NB4 (cell line): ENCODE data around the gene MARCOL.

Experiments
- CTCF ChIP-seq: IDR thresholded peaks from one replicate; pipeline ENCODE4 v1.5.1; 2012; ENCODE audit warnings: low read depth, low read length
- MAX ChIP-seq: IDR thresholded peaks from 2 replicates; pipeline ENCODE4 v1.6.1; 2011; ENCODE audit warnings: low read depth, low read length
- POLR2A ChIP-seq: IDR thresholded peaks from 2 replicates; pipeline ENCODE4 v1.6.1; 2011; ENCODE audit warnings: mild to moderate bottlenecking; ENCODE audit not compliant: insufficient read length; ENCODE audit errors: extremely low read depth

- TF ChIP-seq CTCF (no peak), POLR2A (no peak), MAX (no peak)
These were observed 37.2 kb upstream of the MARCOL start for GRCh38 chr5:148201151-148201550.
